Mesodermal cell (in vitro differentiated cells): Measurements from ENCODE around the gene ANKLE2.
"Not testable (repeated sequence)": the region's sequence is repeated elsewhere in the genome, so short reads cannot be mapped to it uniquely, and the experiment has no call there.

Experiments
- H3K27ac ChIP-seq: 2 replicates; pipeline ENCODE4 v1.7.0; 2013; ENCODE audit warnings: mild to moderate bottlenecking, low read depth, low read length, moderate library complexity; ENCODE audit not compliant: severe bottlenecking
- H3K36me3 ChIP-seq: 2 replicates; pipeline ENCODE4 v1.7.1; 2013; ENCODE audit warnings: mild to moderate bottlenecking, low read length, moderate library complexity; ENCODE audit not compliant: control insufficient read depth, insufficient read depth
- H3K4me1 ChIP-seq: one replicate; pipeline ENCODE4 v1.7.1; 2013; ENCODE audit warnings: mild to moderate bottlenecking, low read length; ENCODE audit not compliant: insufficient read depth, control insufficient read depth, poor library complexity, severe bottlenecking
- H3K4me3 ChIP-seq: 2 replicates; pipeline ENCODE4 v1.7.0; 2013; ENCODE audit warnings: low read length, control low read depth, mild to moderate bottlenecking; ENCODE audit not compliant: insufficient read depth, poor library complexity, severe bottlenecking; ENCODE audit errors: extremely low read depth
- H3K9me3 ChIP-seq: 2 replicates; pipeline ENCODE4 v1.7.1; 2013; ENCODE audit warnings: mild to moderate bottlenecking, low read length, moderate library complexity; ENCODE audit not compliant: control insufficient read depth
- WGBS, 2 experiments: methylation state at CpG; one replicate each; pipeline ENCODE4 v1.1.5; 2013; ENCODE audit warnings: missing lambda C conversion rate in 2 of 2; ENCODE audit not compliant: insufficient coverage in 2 of 2; 5-methylcytosine and 5-hydroxymethylcytosine counted together

The ANKLE2 gene

GRCh38 chr12:132708150-132708549 lies 53.5 kb downstream of the ANKLE2 start:
- H3K9me3 ChIP-seq = no peaks in the 10 kb centered on the region
- no peak overlapping the region for H3K27ac ChIP-seq
- H3K4me1 ChIP-seq = peaks cover 5% of the 10 kb centered on the region
- WGBS, 2 experiments = 100% methylated on average over 1 of the region's 2 CpGs
- no peak overlapping the region for H3K4me3 ChIP-seq
- peaks cover 27% of the 10 kb centered on the region for H3K36me3 ChIP-seq

DNA sequence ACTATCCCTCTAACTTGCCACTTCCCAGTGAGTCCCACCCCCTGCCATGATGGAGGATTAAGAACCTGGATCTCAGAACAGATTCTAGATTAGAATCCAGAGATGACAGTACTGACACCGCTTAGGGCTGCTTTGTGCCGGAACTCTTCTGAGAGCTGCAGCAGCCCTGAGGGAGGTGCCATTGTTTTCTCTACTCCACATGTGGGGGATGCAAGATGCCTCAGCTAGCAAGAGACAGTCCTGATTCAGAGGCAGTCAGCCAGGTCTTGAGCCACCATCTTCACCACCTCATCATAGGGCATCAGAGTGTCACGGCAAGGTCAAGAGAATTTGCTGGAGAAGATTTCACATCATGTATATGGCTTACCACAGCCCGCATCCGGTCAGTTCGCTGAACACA lies 54.4 kb downstream of the ANKLE2 start:
- Histone ChIP-seq H3K4me3 (no peak overlapping the region), H3K27ac (no peak overlapping the region), H3K4me1 (peaks cover 5% of the 10 kb centered on the region), H3K36me3 (peaks cover 25% of the 10 kb centered on the region), H3K9me3 (no peaks in the 10 kb centered on the region)
- 93 to 98% methylated on average over 5 to 6 of the region's 6 CpGs for WGBS, 2 experiments

DNA sequence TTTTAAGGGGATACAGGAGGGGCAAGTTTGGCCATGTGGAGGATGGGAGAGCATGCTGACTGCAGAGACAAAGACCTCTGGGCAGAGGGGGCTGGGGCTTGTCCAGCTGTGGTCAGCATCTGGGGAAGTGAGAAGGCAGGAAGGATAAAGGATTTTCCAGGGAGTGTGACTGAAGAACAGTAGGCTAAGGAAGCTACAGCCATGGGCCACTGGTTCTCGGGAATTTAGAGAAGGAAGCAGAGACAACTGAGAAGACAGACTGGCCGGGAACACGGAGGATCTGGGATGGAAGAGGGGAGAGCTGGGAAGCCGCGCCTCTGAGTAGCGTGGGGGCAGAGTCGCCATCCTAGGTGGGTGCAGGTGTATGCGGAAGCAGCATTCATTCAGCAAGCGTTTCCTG lies 58.0 kb downstream of the ANKLE2 start:
- 93 to 96% methylated on average over 9 of the region's 9 CpGs for WGBS, 2 experiments
- peaks cover 50% of the 10 kb centered on the region for H3K36me3 ChIP-seq
- peaks cover 5% of the 10 kb centered on the region for H3K4me1 ChIP-seq
- no peak overlapping the region for H3K4me3 ChIP-seq
- H3K9me3 ChIP-seq = no peaks in the 10 kb centered on the region
- no peak overlapping the region for H3K27ac ChIP-seq

- Histone ChIP-seq H3K36me3 (peaks cover 46% of the 10 kb centered on the region), H3K4me3 (no peak overlapping the region), H3K9me3 (no peaks in the 10 kb centered on the region), H3K27ac (no peak overlapping the region), H3K4me1 (peaks cover 5% of the 10 kb centered on the region)
- WGBS, 2 experiments = 80 to 100% methylated on average over 1 of the region's 4 CpGs
Measured at GRCh38 chr12:132702640-132703039, 59.0 kb downstream of the ANKLE2 start.

DNA sequence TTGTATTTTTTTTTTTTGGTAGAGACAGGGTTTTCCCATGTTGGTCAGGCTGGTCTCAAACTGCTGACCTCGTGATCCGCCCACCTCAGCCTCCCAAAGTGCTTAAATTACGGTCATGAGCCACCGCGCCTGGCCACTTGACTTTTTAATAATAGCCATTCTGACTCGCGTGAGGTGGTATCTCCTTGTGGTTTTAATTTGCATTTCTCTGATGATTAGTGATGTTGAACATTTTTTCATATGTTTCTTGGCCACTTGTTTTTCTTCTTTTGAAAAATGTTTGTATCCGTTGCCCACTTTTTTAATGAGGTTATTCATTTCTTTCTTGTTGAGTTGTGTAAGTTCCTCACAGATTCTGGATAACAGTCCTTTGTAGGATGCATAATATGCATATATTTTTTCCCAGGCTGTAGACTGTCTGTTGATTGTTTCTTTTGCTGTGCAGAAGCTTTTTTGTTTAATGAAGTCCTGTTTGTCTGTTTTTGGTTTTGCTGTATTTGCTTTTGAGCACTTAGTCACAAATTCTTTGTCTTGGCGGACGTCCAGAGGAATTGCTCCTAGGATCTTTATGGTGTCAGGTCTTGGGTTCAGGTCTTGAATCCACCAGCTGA lies 61.3 kb downstream of the ANKLE2 start:
- peaks cover 61% of the 10 kb centered on the region for H3K36me3 ChIP-seq
- 87 to 92% methylated on average over 3 to 9 of the region's 10 CpGs for WGBS, 2 experiments
- no peak overlapping the region for H3K27ac ChIP-seq
- H3K4me1 ChIP-seq = peaks cover 5% of the 10 kb centered on the region
- H3K4me3 ChIP-seq = no peak overlapping the region
- H3K9me3 ChIP-seq = no peaks in the 10 kb centered on the region

DNA sequence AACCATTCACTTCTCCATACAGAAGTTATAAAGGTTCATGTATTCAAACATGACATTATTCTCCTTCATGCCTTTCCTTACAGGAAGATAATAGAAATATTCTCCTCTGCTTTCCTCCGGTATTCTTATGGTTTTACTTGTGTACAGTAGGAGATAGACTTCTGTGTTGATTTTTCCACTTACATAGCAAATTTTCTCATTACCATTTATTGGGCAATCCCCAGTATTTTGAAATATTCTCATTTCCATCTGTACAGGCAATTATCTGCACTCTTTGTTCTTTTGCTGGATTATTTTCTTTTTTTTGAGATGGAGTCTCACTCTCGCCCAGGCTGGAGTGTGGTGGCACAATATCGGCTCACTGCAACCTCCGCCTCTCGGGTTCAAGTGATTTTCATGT lies 63.3 kb downstream of the ANKLE2 start:
- Histone ChIP-seq H3K36me3 (peaks cover 54% of the 10 kb centered on the region), H3K4me3 (no peak overlapping the region), H3K4me1 (peaks cover under 1% of the 10 kb centered on the region), H3K27ac (no peak overlapping the region), H3K9me3 (no peaks in the 10 kb centered on the region)
- WGBS, 2 experiments = 100% methylated on average over 2 to 4 of the region's 5 CpGs

GRCh38 chr12:132695431-132695830 lies 66.2 kb downstream of the ANKLE2 start:
- no peaks in the 10 kb centered on the region for H3K9me3 ChIP-seq
- no peak overlapping the region for H3K4me3 ChIP-seq
- peaks cover 50% of the 10 kb centered on the region for H3K36me3 ChIP-seq
- WGBS, 2 experiments = 98 to 99% methylated on average over 11 to 12 of the region's 12 CpGs
- no peak overlapping the region for H3K27ac ChIP-seq
- H3K4me1 ChIP-seq = no peaks in the 10 kb centered on the region

- H3K36me3 ChIP-seq = peaks cover 56% of the 10 kb centered on the region
- 90 to 98% methylated on average over 3 of the region's 3 CpGs for WGBS, 2 experiments
- not testable (repeated sequence) for H3K27ac ChIP-seq, H3K4me3 ChIP-seq, H3K4me1 ChIP-seq, H3K9me3 ChIP-seq
Measured at GRCh38 chr12:132694888-132695287, 66.7 kb downstream of the ANKLE2 start.

DNA sequence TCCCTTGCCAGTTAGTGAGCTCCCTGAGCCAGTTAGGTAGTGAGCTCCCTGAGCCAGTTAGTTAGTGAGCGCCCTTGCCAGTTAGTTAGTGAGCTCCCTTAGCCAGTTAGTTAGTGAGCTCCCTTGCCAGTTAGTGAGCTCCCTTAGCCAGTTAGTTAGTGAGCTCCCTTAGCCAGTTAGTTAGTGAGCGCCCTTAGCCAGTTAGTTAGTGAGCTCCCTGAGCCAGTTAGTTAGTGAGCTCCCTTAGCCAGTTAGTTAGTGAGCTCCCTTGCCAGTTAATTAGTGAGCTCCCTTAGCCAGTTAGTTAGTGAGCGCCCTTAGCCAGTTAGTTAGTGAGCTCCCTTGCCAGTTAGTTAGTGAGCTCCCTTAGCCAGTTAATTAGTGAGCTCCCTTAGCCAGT lies 69.6 kb downstream of the ANKLE2 start:
- H3K9me3 ChIP-seq, H3K27ac ChIP-seq, H3K4me3 ChIP-seq, H3K4me1 ChIP-seq: not testable (repeated sequence)
- 100% methylated on average over 2 to 3 of the region's 3 CpGs for WGBS, 2 experiments
- H3K36me3 ChIP-seq = peaks cover 39% of the 10 kb centered on the region

DNA sequence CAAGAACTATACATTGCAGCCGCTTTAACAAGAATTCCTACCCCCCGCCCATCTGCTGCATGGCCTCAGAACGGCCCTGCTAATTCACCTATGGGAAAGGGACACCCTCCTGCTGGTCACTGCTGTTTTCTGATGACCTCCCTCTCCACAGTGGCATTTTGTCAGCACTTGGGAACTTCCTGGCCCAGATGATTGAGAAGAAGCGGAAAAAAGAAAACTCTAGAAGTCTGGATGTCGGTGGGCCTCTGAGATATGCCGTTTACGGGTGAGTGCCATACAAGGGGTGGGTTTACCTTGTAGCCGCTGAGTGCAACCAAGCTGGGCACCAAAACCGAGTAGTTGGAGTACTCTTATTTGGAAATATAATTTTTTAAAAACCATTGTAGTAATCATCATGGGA lies 71.5 kb downstream of the ANKLE2 start:
- no peak overlapping the region for H3K27ac ChIP-seq
- H3K4me1 ChIP-seq = peaks cover 6% of the 10 kb centered on the region
- no peaks in the 10 kb centered on the region for H3K9me3 ChIP-seq
- 83 to 85% methylated on average over 7 to 8 of the region's 9 CpGs for WGBS, 2 experiments
- no peak overlapping the region for H3K4me3 ChIP-seq
- H3K36me3 ChIP-seq = peaks cover 27% of the 10 kb centered on the region

DNA sequence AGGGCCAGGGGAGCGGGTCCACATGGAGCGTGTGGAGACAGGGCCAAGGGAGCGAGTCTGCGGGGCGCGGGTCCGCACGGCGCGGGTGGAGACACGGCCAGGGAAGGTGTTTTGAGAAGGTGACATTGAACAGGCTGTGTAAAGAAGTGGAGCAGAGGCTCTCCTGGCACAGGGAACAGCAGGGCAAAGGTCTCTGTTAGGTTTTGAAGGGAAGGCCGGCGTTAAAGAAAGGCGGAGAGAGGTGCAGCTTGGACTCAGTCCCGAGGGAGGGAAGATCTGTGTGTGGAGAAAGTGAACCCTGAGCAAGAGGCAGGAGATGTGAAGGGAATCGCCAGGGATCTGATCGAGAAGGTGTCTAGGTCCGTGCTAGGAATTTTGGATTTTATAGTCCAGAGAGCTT lies 72.4 kb downstream of the ANKLE2 start:
- Histone ChIP-seq H3K9me3 (no peaks in the 10 kb centered on the region), H3K4me1 (peaks cover 6% of the 10 kb centered on the region), H3K4me3 (peak overlapping the region; percentile 26), H3K27ac (no peak overlapping the region), H3K36me3 (peaks cover 26% of the 10 kb centered on the region)
- WGBS, 2 experiments = 47 to 52% methylated on average over 18 of the region's 18 CpGs
